ENCODE results near the gene FOXL2. TPM values are rescaled to one million over a fixed set of nuclear protein-coding genes. Genes with fewer than 3 reads are reported as not detected.

The FOXL2 gene
- polyA plus RNA-seq, 2 of the 4 experiments (the other 2 are of a cell fraction), result 1.2 to 3.1 TPM

DNA sequence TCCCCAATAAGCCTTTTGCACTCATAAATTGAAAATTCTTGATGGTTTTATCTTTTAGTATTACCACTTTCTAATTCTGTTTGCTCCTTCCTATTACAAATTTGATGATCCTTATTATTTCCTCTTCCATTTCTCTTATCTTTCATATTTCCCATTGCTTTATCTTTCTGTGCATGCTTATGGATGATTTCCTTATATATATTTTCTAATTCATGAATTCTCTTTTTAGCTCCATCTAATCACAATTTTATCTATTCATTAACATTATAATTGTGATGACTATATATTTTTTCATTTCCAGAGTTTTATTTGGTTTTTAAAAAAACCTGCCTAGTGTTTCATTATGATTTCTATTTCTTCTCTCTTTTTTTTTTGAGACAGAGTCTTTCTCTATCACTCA is 18.0 kb upstream of the FOXL2 start:
- Histone ChIP-seq H3K4me3 (no peak overlapping the region), H3K4me2 (no peak overlapping the region), H3K27ac (no peak overlapping the region), H3K9me3 (peaks cover 14% of the 10 kb centered on the region; the same call in 2 of the 3 replicates), H3K4me1 (no peaks in the 10 kb centered on the region)
- ATAC-seq, result no peak
- no peak for FAIRE-seq
- ChIA-PET POLR2A (interaction anchor here (0.8 kb wide), 1 partner anchor 18 kb away, joined by 4 read pairs; the partner anchor contains the start of genes FOXL2 and FOXL2NB), CTCF (no interaction called here)
- no peak for DNase-seq (ENCODE audit: low read depth in 1 of 2, low spot score in 1 of 2)
- TF ChIP-seq, protein P1, sequence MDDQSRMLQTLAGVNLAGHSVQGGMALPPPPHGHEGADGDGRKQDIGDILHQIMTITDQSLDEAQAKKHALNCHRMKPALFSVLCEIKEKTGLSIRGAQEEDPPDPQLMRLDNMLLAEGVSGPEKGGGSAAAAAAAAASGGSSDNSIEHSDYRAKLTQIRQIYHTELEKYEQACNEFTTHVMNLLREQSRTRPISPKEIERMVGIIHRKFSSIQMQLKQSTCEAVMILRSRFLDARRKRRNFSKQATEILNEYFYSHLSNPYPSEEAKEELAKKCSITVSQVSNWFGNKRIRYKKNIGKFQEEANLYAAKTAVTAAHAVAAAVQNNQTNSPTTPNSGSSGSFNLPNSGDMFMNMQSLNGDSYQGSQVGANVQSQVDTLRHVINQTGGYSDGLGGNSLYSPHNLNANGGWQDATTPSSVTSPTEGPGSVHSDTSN (IDR thresholded peaks at IDR 0.05), result no peak

DNA sequence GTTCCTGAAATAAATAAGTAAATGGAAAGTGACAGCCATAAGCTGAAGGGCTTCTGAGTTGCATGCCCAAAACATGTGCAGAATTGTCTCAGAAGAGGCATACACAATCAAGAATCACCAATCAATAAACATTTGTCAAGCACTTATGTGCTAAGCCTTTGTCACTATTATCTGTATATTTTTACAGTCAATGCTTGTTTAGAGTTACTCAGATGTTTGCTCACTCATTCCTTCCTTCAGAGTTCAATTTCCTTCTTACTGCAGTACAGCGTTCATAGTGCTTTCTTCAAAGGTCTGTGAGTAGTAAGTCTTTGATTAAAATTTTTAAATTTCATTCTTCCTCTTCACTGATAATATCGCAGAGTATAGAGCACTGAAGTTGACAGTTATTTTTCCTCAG is 17.3 kb upstream of the FOXL2 start:
- Histone ChIP-seq H3K27ac (no peak overlapping the region), H3K4me3 (no peak overlapping the region), H3K4me1 (no peaks in the 10 kb centered on the region), H3K4me2 (no peak overlapping the region), H3K9me3 (peaks cover 14% of the 10 kb centered on the region; the same call in 2 of the 3 replicates)
- DNase-seq (ENCODE audit: low read depth in 1 of 2, low spot score in 1 of 2) (no peak), FAIRE-seq (no peak), ATAC-seq (no peak)
- TF ChIP-seq HDAC2 (IDR thresholded peaks at IDR 0.05), result no peak
- TF ChIP-seq FOSB (CRISPR knock-in tag; IDR thresholded peaks at IDR 0.05), result no peak
- TF ChIP-seq HOXA7 (CRISPR knock-in tag; IDR thresholded peaks at IDR 0.05), result no peak
- no peak for TF ChIP-seq POLR2A (IDR thresholded peaks at IDR 0.05; ENCODE audit: low read length)
- no peak for TF ChIP-seq KDM1A (IDR thresholded peaks at IDR 0.05; ENCODE audit: low read depth)
- TF ChIP-seq HOXB13 (CRISPR knock-in tag; IDR thresholded peaks at IDR 0.05; ENCODE audit: low read depth), result no peak
- no peak for TF ChIP-seq FOSL2 (IDR thresholded peaks at IDR 0.05)
- no peak for TF ChIP-seq FOSL2 (CRISPR knock-in tag; IDR thresholded peaks at IDR 0.05)
- TF ChIP-seq, protein P2, sequence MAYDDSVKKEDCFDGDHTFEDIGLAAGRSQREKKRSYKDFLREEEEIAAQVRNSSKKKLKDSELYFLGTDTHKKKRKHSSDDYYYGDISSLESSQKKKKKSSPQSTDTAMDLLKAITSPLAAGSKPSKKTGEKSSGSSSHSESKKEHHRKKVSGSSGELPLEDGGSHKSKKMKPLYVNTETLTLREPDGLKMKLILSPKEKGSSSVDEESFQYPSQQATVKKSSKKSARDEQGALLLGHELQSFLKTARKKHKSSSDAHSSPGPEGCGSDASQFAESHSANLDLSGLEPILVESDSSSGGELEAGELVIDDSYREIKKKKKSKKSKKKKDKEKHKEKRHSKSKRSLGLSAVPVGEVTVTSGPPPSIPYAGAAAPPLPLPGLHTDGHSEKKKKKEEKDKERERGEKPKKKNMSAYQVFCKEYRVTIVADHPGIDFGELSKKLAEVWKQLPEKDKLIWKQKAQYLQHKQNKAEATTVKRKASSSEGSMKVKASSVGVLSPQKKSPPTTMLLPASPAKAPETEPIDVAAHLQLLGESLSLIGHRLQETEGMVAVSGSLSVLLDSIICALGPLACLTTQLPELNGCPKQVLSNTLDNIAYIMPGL (CRISPR knock-in tag; IDR thresholded peaks at IDR 0.05; ENCODE audit: borderline replicate concordance), result no peak
- TF ChIP-seq, protein P1 (IDR thresholded peaks at IDR 0.05), result no peak
- no peak for TF ChIP-seq TP53 (CRISPR knock-in tag; IDR thresholded peaks at IDR 0.05)
- ChIA-PET POLR2A (interaction anchor here (0.8 kb wide), 1 partner anchor 17 kb away, joined by 4 read pairs; the partner anchor contains the start of genes FOXL2 and FOXL2NB), CTCF (no interaction called here)
- 54% methylated on average over 2 of the region's 2 CpGs for WGBS (ENCODE audit: missing lambda C conversion rate)

DNA sequence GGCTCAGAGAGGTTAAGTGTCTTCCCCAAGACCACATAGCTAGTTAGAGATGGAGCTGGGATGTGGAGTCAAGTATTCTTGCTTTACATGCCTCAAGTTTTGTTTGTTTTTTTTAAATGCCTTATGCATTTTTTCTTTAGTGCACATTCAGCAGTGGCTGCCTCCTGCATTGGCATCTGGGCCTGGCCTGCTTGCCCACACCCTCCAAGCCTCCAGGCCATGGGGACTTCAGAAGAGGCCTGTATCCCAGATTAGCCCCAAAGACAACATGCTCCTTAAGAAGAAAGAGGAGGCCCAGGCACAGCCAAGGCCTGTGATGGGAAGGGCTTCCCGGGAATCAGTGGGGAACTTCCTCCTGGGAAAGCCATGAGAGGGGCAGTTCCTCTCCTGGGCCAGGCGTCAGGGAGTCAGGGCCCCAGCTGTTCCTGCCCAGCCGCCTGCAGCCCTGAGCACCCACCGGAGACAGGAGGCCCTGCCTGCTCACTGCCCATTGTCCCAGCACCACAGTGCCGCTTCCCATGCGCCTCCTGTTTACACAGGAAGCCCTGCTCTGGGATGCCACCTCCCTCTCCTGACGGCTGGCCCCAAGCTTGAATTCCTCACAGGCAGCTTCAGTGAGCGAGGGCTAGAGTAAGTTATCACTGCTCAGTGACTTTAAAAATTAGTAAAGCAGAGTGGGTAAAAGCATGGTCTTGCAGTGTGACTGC is 16.1 kb upstream of the FOXL2 start:
- ATAC-seq, result no peak
- POLR2A ChIA-PET, result no interaction called here
- FAIRE-seq, result no peak
- no peak for DNase-seq (ENCODE audit: low read depth in 1 of 2, low spot score in 1 of 2)
- no peak overlapping the region for H3K27ac ChIP-seq
- no peak overlapping the region for H3K4me2 ChIP-seq
- no peak overlapping the region for H3K4me3 ChIP-seq
- H3K4me1 ChIP-seq, result no peaks in the 10 kb centered on the region
- WGBS (ENCODE audit: missing lambda C conversion rate), result 39% methylated on average over 3 of the region's 8 CpGs
- peaks cover 14% of the 10 kb centered on the region; the same call in 2 of the 3 replicates for H3K9me3 ChIP-seq
- CTCF ChIA-PET, result no interaction called here
- TF ChIP-seq JUN (IDR thresholded peaks at IDR 0.05), result no peak
- TF ChIP-seq CEBPB (IDR thresholded peaks at IDR 0.05), result no peak
- no peak for TF ChIP-seq FOXS1 (CRISPR knock-in tag; IDR thresholded peaks at IDR 0.05)
- TF ChIP-seq MAX (IDR thresholded peaks at IDR 0.05), result no peak
- no peak for TF ChIP-seq RAD21 (conservative IDR thresholded peaks at IDR 0.05 in 1 of 2, IDR thresholded peaks at IDR 0.05 in 1 of 2)
- no peak for TF ChIP-seq HOXA7 (CRISPR knock-in tag; IDR thresholded peaks at IDR 0.05)
- no peak for TF ChIP-seq RNF2 (IDR thresholded peaks at IDR 0.05; ENCODE audit: borderline replicate concordance, low read depth)
- no peak for TF ChIP-seq ELK1 (IDR thresholded peaks at IDR 0.05; ENCODE audit: low read depth, low read length)
- TF ChIP-seq, protein P1 (IDR thresholded peaks at IDR 0.05), result no peak
- no peak for TF ChIP-seq SREBF2 (IDR thresholded peaks at IDR 0.05)
- no peak for TF ChIP-seq MAZ (IDR thresholded peaks at IDR 0.05; ENCODE audit: borderline replicate concordance, low read depth, low read length)
- TF ChIP-seq CBX8 (IDR thresholded peaks at IDR 0.05), result no peak
- no peak for TF ChIP-seq CHD4 (IDR thresholded peaks at IDR 0.05; ENCODE audit: borderline replicate concordance)
- TF ChIP-seq, protein P3, sequence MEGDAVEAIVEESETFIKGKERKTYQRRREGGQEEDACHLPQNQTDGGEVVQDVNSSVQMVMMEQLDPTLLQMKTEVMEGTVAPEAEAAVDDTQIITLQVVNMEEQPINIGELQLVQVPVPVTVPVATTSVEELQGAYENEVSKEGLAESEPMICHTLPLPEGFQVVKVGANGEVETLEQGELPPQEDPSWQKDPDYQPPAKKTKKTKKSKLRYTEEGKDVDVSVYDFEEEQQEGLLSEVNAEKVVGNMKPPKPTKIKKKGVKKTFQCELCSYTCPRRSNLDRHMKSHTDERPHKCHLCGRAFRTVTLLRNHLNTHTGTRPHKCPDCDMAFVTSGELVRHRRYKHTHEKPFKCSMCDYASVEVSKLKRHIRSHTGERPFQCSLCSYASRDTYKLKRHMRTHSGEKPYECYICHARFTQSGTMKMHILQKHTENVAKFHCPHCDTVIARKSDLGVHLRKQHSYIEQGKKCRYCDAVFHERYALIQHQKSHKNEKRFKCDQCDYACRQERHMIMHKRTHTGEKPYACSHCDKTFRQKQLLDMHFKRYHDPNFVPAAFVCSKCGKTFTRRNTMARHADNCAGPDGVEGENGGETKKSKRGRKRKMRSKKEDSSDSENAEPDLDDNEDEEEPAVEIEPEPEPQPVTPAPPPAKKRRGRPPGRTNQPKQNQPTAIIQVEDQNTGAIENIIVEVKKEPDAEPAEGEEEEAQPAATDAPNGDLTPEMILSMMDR (IDR thresholded peaks at IDR 0.05), result no peak
